ENCODE measurements around the gene RNF220.

GRCh38 chr1:44650159-44650831 is 245.2 kb downstream of the RNF220 start:
- TF ChIP-seq CTCF (IDR thresholded peaks at IDR 0.05) = no peak
- no peak for TF ChIP-seq POLR2A (IDR thresholded peaks at IDR 0.05)
